A673 (cell line): ENCODE measurements around the gene UBE2Q1. TPM values are rescaled to one million over a fixed set of nuclear protein-coding genes. Genes with fewer than 3 reads are reported as not detected.

ENCODE experiments used
- BruUV-seq: library from RNA; stranded (reverse); fragments of 400-500 nt; replicated peaks from 2 replicates; lab custom pipeline; 2021; lab: Mats Ljungman, UMichigan
- CTCF ChIA-PET: fragments of 300-600 bp; sonication (Branson Sonifier 250); formaldehyde crosslinking; loops from one replicate; lab custom pipeline; 2022; ENCODE audit warnings: antibody characterized with exemption; lab: Charles Lee
- POLR2A ChIA-PET: fragments of 300-600 bp; sonication (Branson Sonifier 250); formaldehyde crosslinking; loops from one replicate; lab custom pipeline; 2022; ENCODE audit warnings: antibody characterized with exemption; ENCODE audit not compliant: low non-redundant PET; lab: Charles Lee
- DNase-seq: peaks from one replicate; pipeline ENCODE4 v3.0.0-alpha.2; 2015; ENCODE audit warnings: low spot score
- H3K27ac ChIP-seq: fragments of 200-600 bp; sonication (generic); 2 replicates; pipeline ENCODE4 v1.5.1; 2016; ENCODE audit warnings: mixed run types, low read depth, mild to moderate bottlenecking, mixed read lengths, antibody characterized with exemption, low read length; ENCODE audit not compliant: poor library complexity, severe bottlenecking
- H3K27me3 ChIP-seq: fragments of 200-600 bp; sonication (generic); replicated peaks from 2 replicates; pipeline ENCODE4 v1.6.1; 2017; ENCODE audit warnings: mixed run types, low read depth, mild to moderate bottlenecking, mixed read lengths, antibody characterized with exemption, low read length; ENCODE audit not compliant: insufficient read depth, poor library complexity
- H3K36me3 ChIP-seq: fragments of 200-600 bp; sonication (generic); 2 replicates; pipeline ENCODE4 v1.6.1; 2016; ENCODE audit warnings: mixed run types, mild to moderate bottlenecking, mixed read lengths, antibody characterized with exemption, low read length; ENCODE audit not compliant: insufficient read depth, poor library complexity, severe bottlenecking
- H3K4me1 ChIP-seq: fragments of 200-600 bp; sonication (generic); 2 replicates; pipeline ENCODE4 v1.6.1; 2017; ENCODE audit warnings: mixed run types, mild to moderate bottlenecking, mixed read lengths, antibody characterized with exemption, low read length; ENCODE audit not compliant: insufficient read depth, poor library complexity, severe bottlenecking
- H3K4me3 ChIP-seq: fragments of 200-600 bp; sonication (generic); 2 replicates; pipeline ENCODE4 v1.5.1; 2016; ENCODE audit warnings: low read depth, mixed run types, mild to moderate bottlenecking, mixed read lengths, low read length; ENCODE audit not compliant: poor library complexity, severe bottlenecking
- H3K9me3 ChIP-seq: fragments of 200-600 bp; sonication (generic); 2 replicates; pipeline ENCODE4 v1.6.1; 2016; ENCODE audit warnings: mixed run types, low read depth, mild to moderate bottlenecking, mixed read lengths, antibody characterized with exemption, low read length; ENCODE audit not compliant: poor library complexity, severe bottlenecking
- CTCF ChIP-seq: fragments of 300-800, 200-600 bp; sonication (generic); conservative IDR thresholded peaks from 2 replicates; pipeline ENCODE4 v1.5.1; 2017; ENCODE audit warnings: low read depth, mild to moderate bottlenecking, antibody characterized with exemption, low read length, moderate library complexity, mixed read lengths
- EZH2 ChIP-seq: fragments of 200-600 bp; sonication (generic); IDR thresholded peaks from 2 replicates; pipeline ENCODE4 v1.6.1; 2017; ENCODE audit warnings: borderline replicate concordance, low read depth, mild to moderate bottlenecking, mixed read lengths, antibody characterized with exemption, low read length; ENCODE audit not compliant: poor library complexity, severe bottlenecking
- intact Hi-C: fragments of 100-400 bp; cut with micrococcal nuclease; formaldehyde crosslinking; loops from one replicate; pipeline ENCODE4 v1.10.0; 2022; ENCODE audit not compliant: unreplicated experiment
- total RNA-seq: library from RNA; stranded (reverse); gene quantifications from 2 replicates; pipeline ENCODE4 v1.2.3, GENCODE V29; 2021

Gene UBE2Q1
- total RNA-seq, 1 experiment from 2014 or later: 84.5 TPM

DNA sequence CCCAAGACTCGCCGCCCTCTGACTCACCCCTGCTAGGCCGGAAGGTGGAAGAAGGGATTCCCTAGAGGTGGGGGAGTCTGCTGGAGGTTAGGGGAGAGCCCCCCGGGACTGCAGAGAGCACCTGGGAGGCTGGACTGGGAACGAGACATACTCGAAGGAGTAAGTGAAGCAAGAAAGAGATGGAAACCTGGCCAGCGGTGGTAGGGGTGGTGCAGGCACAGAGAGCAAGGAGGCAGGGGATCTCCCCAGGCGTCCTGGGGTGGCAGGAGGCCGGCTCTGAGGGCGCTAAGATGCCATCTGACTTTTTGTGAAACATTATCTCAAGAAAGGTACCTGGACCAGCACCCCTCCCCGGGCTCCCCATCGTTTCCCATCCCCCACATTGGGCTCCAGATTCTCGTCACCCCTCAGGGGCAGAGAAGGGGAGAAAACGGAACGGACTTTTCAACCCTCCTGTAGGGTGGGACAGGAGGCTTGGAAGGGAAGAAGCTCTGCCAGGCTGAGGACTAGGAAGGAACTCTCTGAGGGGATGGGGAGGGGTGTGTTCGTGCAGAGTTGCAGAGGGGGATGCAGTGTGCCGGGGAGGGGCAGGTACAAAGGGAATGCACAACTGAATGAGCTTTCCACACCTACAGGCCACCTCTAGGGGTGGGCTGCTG is 9.8 kb upstream of the UBE2Q1 start:
- intact Hi-C loops: no loop called here
- no peak for DNase-seq
- no peaks in the 10 kb centered on the region for H3K9me3 ChIP-seq
- TF ChIP-seq EZH2: no peak
- no peak for TF ChIP-seq CTCF
- no peaks in the 10 kb centered on the region for H3K36me3 ChIP-seq
- no peaks in the 10 kb centered on the region for H3K27me3 ChIP-seq
- H3K4me1 ChIP-seq: peaks cover 4% of the 10 kb centered on the region
- H3K27ac ChIP-seq: no peak overlapping the region
- ChIA-PET CTCF (interaction anchor here (0.7 to 1.6 kb wide), 3 partner anchors 9 to 449 kb away, joined by 3 to 7 read pairs (median 4); no protein-coding TSS in a partner anchor), POLR2A (no interaction called here)
- BruUV-seq: no TSS peak
- H3K4me3 ChIP-seq: peak overlapping the region; percentile 54

- BruUV-seq: no TSS peak
- POLR2A ChIA-PET: interaction anchor here (0.6 kb wide), 1 partner anchor 406 kb away, joined by 3 read pairs; no protein-coding TSS in a partner anchor
- peak; percentile 68 for DNase-seq
Observed at GRCh38 chr1:154567386-154568156, 9.1 kb upstream of the UBE2Q1 start, which contains the start of gene CHRNB2. TSS of gene CHRNB2 (plus strand) at chr1:154567778. CDS start at chr1:154568045, 267 bp downstream.

More at GRCh38 chr1:154567386-154568156, 9.1 kb upstream of the UBE2Q1 start, which contains the start of gene CHRNB2:
- CTCF ChIA-PET: interaction anchor here (0.7 to 1.6 kb wide), 3 partner anchors 8 to 449 kb away, joined by 3 to 7 read pairs (median 4); no protein-coding TSS in a partner anchor
- H3K4me3 ChIP-seq: peak within 1 kb of the TSS; percentile 54
- no peak within 1 kb of the TSS for H3K27ac ChIP-seq
- peaks cover 4% of the 10 kb centered on the region for H3K4me1 ChIP-seq
- H3K27me3 ChIP-seq: no peaks in the 10 kb centered on the region
- H3K36me3 ChIP-seq: no peaks in the 10 kb centered on the region
- H3K9me3 ChIP-seq: no peaks in the 10 kb centered on the region
- intact Hi-C loops: no loop called here
- TF ChIP-seq EZH2 (no peak), CTCF (no peak)
